Measurements from ENCODE around the gene ZFP92.

Gene ZFP92

DNA sequence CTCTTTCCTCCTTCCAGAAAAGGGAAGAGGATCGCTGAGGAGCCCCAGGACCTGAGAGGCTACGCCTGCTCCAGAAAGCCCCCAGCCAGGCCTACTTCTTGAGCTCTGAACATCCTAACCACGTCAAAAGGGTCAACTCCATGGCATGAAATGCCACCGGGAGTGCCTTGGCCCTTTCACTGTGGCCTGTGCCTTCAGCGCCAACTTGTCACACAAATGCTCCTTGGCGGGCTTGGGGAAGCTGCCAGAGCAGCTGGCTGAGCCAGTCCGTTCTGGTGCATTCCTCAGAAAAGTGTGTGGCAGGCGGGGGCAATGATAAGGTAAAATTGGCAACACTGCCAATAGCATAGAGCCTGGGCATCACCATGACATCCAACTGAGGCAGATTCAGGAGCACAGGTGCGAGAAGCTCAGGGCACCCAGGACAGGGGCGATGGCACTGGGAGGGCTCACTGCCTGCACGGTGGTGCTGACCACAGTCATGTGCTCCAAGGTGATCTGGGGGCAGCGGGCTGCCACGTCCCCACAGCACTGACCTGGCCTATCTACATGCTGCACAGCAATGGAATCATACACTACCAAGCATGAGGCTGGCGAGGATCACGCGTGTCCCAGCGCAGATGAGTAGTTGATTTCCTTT, 46.7 kb downstream of the ZFP92 start:
- no peak for DNase-seq

DNA sequence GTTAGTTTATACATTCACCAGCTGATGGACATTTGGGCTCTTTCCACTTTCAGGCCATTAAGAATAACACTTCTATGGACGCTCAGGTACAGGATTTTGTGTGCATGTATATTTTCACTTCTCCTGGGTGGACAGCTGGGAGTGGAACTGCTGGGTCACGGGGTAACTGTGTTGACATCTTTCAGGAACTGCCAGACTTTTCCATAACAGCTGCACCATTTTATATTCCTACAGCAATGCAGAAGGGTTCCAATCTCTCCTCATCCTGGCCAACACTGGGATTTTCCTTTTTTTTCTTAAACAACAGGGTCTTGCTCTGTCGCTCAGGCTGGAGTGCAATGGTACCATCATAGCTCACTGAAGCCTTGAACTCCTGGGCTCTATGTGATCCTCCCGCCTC, 47.2 kb downstream of the ZFP92 start:
- no peak for DNase-seq

GRCh38 chrX:153459986-153460385, 48.7 kb downstream of the ZFP92 start:
- no peak for DNase-seq

- DNase-seq = peak; percentile 56
Measured at GRCh38 chrX:153460826-153461225, 49.6 kb downstream of the ZFP92 start.

Data from stimulated activated CD4-positive, alpha-beta T cell treated with anti-CD3 and anti-CD28 coated beads, Interleukin-4, amount 100 ng/mL, for 1 hour (primary cell).